Activated naive CD8-positive, alpha-beta T cell (primary cell): ENCODE results near the gene SIRPB2.

ENCODE experiments used
- H3K27ac Mint-ChIP-seq: one replicate; pipeline ENCODE4 v1.8.0; 2021; ENCODE audit warnings: mixed read lengths
- H3K27me3 Mint-ChIP-seq: one replicate; pipeline ENCODE4 v1.8.0; 2021; ENCODE audit warnings: mixed read lengths
- H3K36me3 Mint-ChIP-seq: one replicate; pipeline ENCODE4 v1.8.0; 2021; ENCODE audit warnings: mixed read lengths
- H3K4me1 Mint-ChIP-seq: one replicate; pipeline ENCODE4 v1.8.0; 2021; ENCODE audit warnings: low read depth, mixed read lengths
- H3K4me3 Mint-ChIP-seq: one replicate; pipeline ENCODE4 v1.8.0; 2021; ENCODE audit warnings: mild to moderate bottlenecking, mixed read lengths
- H3K9me3 Mint-ChIP-seq: one replicate; pipeline ENCODE4 v1.8.0; 2021; ENCODE audit warnings: low read depth, mixed read lengths

SIRPB2 gene

GRCh38 chr20:1469306-1469905 lies 21.8 kb downstream of the SIRPB2 start:
- Mint-ChIP-seq H3K27me3 (peaks cover 1% of the 10 kb centered on the region), H3K9me3 (no peaks in the 10 kb centered on the region), H3K36me3 (peaks cover 2% of the 10 kb centered on the region), H3K27ac (no peak overlapping the region), H3K4me3 (no peak overlapping the region), H3K4me1 (peaks cover 30% of the 10 kb centered on the region)

GRCh38 chr20:1468117-1468624 lies 23.0 kb downstream of the SIRPB2 start:
- H3K4me3 Mint-ChIP-seq: peak overlapping the region; percentile 46
- peaks cover 41% of the 10 kb centered on the region for H3K4me1 Mint-ChIP-seq

GRCh38 chr20:1467355-1468116 lies 23.7 kb downstream of the SIRPB2 start:
- Mint-ChIP-seq H3K27ac (peak overlapping the region; percentile 41), H3K27me3 (peaks cover 1% of the 10 kb centered on the region), H3K4me1 (peaks cover 46% of the 10 kb centered on the region), H3K9me3 (no peaks in the 10 kb centered on the region), H3K36me3 (peaks cover 5% of the 10 kb centered on the region), H3K4me3 (peak overlapping the region; percentile 91)

More at GRCh38 chr20:1468117-1468624, 23.0 kb downstream of the SIRPB2 start:
- no peak overlapping the region for H3K27ac Mint-ChIP-seq
- peaks cover 1% of the 10 kb centered on the region for H3K27me3 Mint-ChIP-seq
- peaks cover 3% of the 10 kb centered on the region for H3K36me3 Mint-ChIP-seq
- H3K9me3 Mint-ChIP-seq: no peaks in the 10 kb centered on the region

GRCh38 chr20:1467082-1467354 lies 24.2 kb downstream of the SIRPB2 start:
- H3K4me1 Mint-ChIP-seq: peaks cover 48% of the 10 kb centered on the region
- H3K4me3 Mint-ChIP-seq: peak overlapping the region; percentile 91
- H3K27me3 Mint-ChIP-seq: peaks cover 1% of the 10 kb centered on the region
- no peaks in the 10 kb centered on the region for H3K9me3 Mint-ChIP-seq
- peak overlapping the region; percentile 41 for H3K27ac Mint-ChIP-seq
- peaks cover 5% of the 10 kb centered on the region for H3K36me3 Mint-ChIP-seq

- peaks cover 49% of the 10 kb centered on the region for H3K4me1 Mint-ChIP-seq
Observed at GRCh38 chr20:1466211-1467081, 24.8 kb downstream of the SIRPB2 start, which contains the start of gene NSFL1C. NSFL1C (minus strand) TSS chr20:1466849; CDS start chr20:1466824, 25 bp downstream.

GRCh38 chr20:1465470-1466210 lies 25.6 kb downstream of the SIRPB2 start:
- Mint-ChIP-seq H3K4me1 (peaks cover 53% of the 10 kb centered on the region), H3K9me3 (no peaks in the 10 kb centered on the region), H3K27ac (peak overlapping the region; percentile 87), H3K4me3 (peak overlapping the region; percentile 91), H3K36me3 (peaks cover 5% of the 10 kb centered on the region), H3K27me3 (peaks cover 1% of the 10 kb centered on the region)

More at GRCh38 chr20:1466211-1467081, 24.8 kb downstream of the SIRPB2 start, which contains the start of gene NSFL1C:
- peaks cover 1% of the 10 kb centered on the region for H3K27me3 Mint-ChIP-seq
- peaks cover 5% of the 10 kb centered on the region for H3K36me3 Mint-ChIP-seq
- peak within 1 kb of the TSS; percentile 87 for H3K27ac Mint-ChIP-seq
- H3K4me3 Mint-ChIP-seq: peak within 1 kb of the TSS; percentile 91
- no peaks in the 10 kb centered on the region for H3K9me3 Mint-ChIP-seq

- Mint-ChIP-seq H3K27ac (no peak overlapping the region), H3K4me3 (peak overlapping the region; percentile 91), H3K36me3 (peaks cover 5% of the 10 kb centered on the region), H3K4me1 (peaks cover 56% of the 10 kb centered on the region), H3K27me3 (peaks cover 1% of the 10 kb centered on the region), H3K9me3 (no peaks in the 10 kb centered on the region)
Observed at GRCh38 chr20:1463971-1464570, 27.1 kb downstream of the SIRPB2 start.

- Mint-ChIP-seq H3K4me3 (no peak overlapping the region), H3K27ac (peak overlapping the region; percentile 5), H3K4me1 (peaks cover 52% of the 10 kb centered on the region), H3K27me3 (no peaks in the 10 kb centered on the region), H3K9me3 (no peaks in the 10 kb centered on the region), H3K36me3 (peaks cover 5% of the 10 kb centered on the region)
Observed at GRCh38 chr20:1462834-1463233, 28.4 kb downstream of the SIRPB2 start.

GRCh38 chr20:1462001-1462400 lies 29.2 kb downstream of the SIRPB2 start:
- peaks cover 9% of the 10 kb centered on the region for H3K36me3 Mint-ChIP-seq
- H3K27ac Mint-ChIP-seq: no peak overlapping the region
- no peaks in the 10 kb centered on the region for H3K9me3 Mint-ChIP-seq
- H3K4me1 Mint-ChIP-seq: peaks cover 43% of the 10 kb centered on the region
- no peak overlapping the region for H3K4me3 Mint-ChIP-seq
- no peaks in the 10 kb centered on the region for H3K27me3 Mint-ChIP-seq

GRCh38 chr20:1460275-1460674 lies 30.9 kb downstream of the SIRPB2 start:
- Mint-ChIP-seq H3K27me3 (no peaks in the 10 kb centered on the region), H3K4me3 (no peak overlapping the region), H3K9me3 (no peaks in the 10 kb centered on the region), H3K4me1 (peaks cover 35% of the 10 kb centered on the region), H3K36me3 (peaks cover 9% of the 10 kb centered on the region), H3K27ac (no peak overlapping the region)

GRCh38 chr20:1457992-1458391 lies 33.2 kb downstream of the SIRPB2 start:
- no peak overlapping the region for H3K4me3 Mint-ChIP-seq
- H3K36me3 Mint-ChIP-seq: peaks cover 17% of the 10 kb centered on the region
- H3K4me1 Mint-ChIP-seq: peaks cover 13% of the 10 kb centered on the region
- H3K27me3 Mint-ChIP-seq: no peaks in the 10 kb centered on the region
- no peak overlapping the region for H3K27ac Mint-ChIP-seq
- no peaks in the 10 kb centered on the region for H3K9me3 Mint-ChIP-seq

GRCh38 chr20:1456300-1456699 lies 34.9 kb downstream of the SIRPB2 start:
- no peak overlapping the region for H3K4me3 Mint-ChIP-seq
- no peaks in the 10 kb centered on the region for H3K27me3 Mint-ChIP-seq
- peaks cover 7% of the 10 kb centered on the region for H3K4me1 Mint-ChIP-seq
- no peak overlapping the region for H3K27ac Mint-ChIP-seq
- no peaks in the 10 kb centered on the region for H3K9me3 Mint-ChIP-seq
- H3K36me3 Mint-ChIP-seq: peaks cover 27% of the 10 kb centered on the region

GRCh38 chr20:1450926-1451491 lies 40.2 kb downstream of the SIRPB2 start:
- Mint-ChIP-seq H3K4me3 (no peak overlapping the region), H3K4me1 (no peaks in the 10 kb centered on the region), H3K9me3 (no peaks in the 10 kb centered on the region), H3K27me3 (no peaks in the 10 kb centered on the region), H3K36me3 (peaks cover 32% of the 10 kb centered on the region), H3K27ac (no peak overlapping the region)

GRCh38 chr20:1449370-1449769 lies 41.9 kb downstream of the SIRPB2 start:
- no peaks in the 10 kb centered on the region for H3K27me3 Mint-ChIP-seq
- peaks cover 25% of the 10 kb centered on the region for H3K36me3 Mint-ChIP-seq
- no peak overlapping the region for H3K27ac Mint-ChIP-seq

More at GRCh38 chr20:1449370-1449769, 41.9 kb downstream of the SIRPB2 start:
- Mint-ChIP-seq H3K9me3 (no peaks in the 10 kb centered on the region), H3K4me1 (no peaks in the 10 kb centered on the region), H3K4me3 (no peak overlapping the region)
